Activated T-helper 1 cell treated with anti-CD3 and anti-CD28 coated beads, Interleukin-12 subunit alpha, Interleukin-12 subunit beta, Interleukin-2, Interleukin-4 antibody, amounts not matched to agents 30 ng/mL and 10 ng/mL and 1 ng/mL, durations not matched to agents 14 hours and 24 hours and 36 hours (primary cell): ENCODE measurements around the gene EIF4G1. TPM values are rescaled to one million over a fixed set of nuclear protein-coding genes. Genes with fewer than 3 reads are reported as not detected.
"Not testable (repeated sequence)": the region's sequence is repeated elsewhere in the genome, so short reads cannot be mapped to it uniquely, and the experiment has no call there.

Experiments used
- DNase-seq: peaks from one replicate; pipeline ENCODE4 v3.0.0; 2021; ENCODE audit warnings: low spot score
- H3K27ac Mint-ChIP-seq: one replicate; pipeline ENCODE4 v1.8.0; 2021; ENCODE audit warnings: mild to moderate bottlenecking, mixed read lengths
- H3K27me3 Mint-ChIP-seq: one replicate; pipeline ENCODE4 v1.8.0; 2022; ENCODE audit warnings: mild to moderate bottlenecking, moderate library complexity, mixed read lengths; ENCODE audit not compliant: insufficient read depth
- H3K36me3 Mint-ChIP-seq: one replicate; pipeline ENCODE4 v1.8.0; 2021; ENCODE audit warnings: low read depth, mixed read lengths
- H3K4me1 Mint-ChIP-seq: one replicate; pipeline ENCODE4 v1.8.0; 2021; ENCODE audit warnings: low read depth, mixed read lengths
- H3K4me3 Mint-ChIP-seq: one replicate; pipeline ENCODE4 v1.8.0; 2021; ENCODE audit warnings: mild to moderate bottlenecking, moderate library complexity, mixed read lengths
- H3K9me3 Mint-ChIP-seq: one replicate; pipeline ENCODE4 v1.8.0; 2021; ENCODE audit warnings: mixed read lengths
- intact Hi-C: fragments of 100-400 bp; cut with micrococcal nuclease; formaldehyde crosslinking; loops from one replicate; pipeline ENCODE4 v1.15.1; 2024
- total RNA-seq: library from RNA; stranded (reverse); gene quantifications from 2 replicates; pipeline ENCODE4 v1.2.3, GENCODE V29; 2022

EIF4G1 gene
- total RNA-seq, 1 donor from 2014 or later = 706 TPM

DNA sequence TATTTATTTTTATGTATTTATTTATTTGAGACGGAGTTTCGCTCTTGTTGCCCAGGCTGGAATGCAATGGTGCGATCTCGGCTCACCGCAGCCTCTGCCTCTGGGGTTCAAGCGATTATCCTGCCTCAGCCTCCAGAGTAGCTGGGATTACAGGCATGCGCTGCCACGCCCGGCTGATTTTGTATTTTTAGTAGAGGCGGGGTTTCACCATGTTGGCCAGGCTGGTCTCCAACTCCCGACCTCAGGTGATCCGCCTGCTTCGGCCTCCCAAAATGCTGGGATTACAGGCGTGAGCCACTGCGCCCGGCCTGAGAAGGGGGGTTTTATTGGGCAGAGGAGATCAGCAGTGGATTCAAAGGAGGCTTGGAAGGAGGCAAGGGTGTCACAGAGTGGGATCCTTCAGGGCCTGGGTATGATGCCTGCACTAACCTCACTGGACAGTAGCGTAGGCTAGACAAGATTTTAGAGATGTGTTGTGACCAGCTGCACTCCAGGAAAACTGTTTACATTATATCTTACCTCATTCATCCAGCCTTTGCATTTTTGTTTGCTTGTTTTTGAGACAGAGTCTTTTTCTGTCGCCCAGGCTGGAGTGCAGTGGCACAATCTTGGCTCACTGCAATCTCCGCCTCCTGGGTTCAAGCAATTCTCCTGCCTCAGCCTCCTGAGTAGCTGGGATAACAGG lies 25.2 kb downstream of the EIF4G1 start:
- H3K9me3 Mint-ChIP-seq, H3K27ac Mint-ChIP-seq, H3K4me3 Mint-ChIP-seq, intact Hi-C loops, H3K27me3 Mint-ChIP-seq, DNase-seq: not testable (repeated sequence)
- Mint-ChIP-seq H3K4me1 (peaks cover 39% of the 10 kb centered on the region), H3K36me3 (peaks cover 17% of the 10 kb centered on the region)

DNA sequence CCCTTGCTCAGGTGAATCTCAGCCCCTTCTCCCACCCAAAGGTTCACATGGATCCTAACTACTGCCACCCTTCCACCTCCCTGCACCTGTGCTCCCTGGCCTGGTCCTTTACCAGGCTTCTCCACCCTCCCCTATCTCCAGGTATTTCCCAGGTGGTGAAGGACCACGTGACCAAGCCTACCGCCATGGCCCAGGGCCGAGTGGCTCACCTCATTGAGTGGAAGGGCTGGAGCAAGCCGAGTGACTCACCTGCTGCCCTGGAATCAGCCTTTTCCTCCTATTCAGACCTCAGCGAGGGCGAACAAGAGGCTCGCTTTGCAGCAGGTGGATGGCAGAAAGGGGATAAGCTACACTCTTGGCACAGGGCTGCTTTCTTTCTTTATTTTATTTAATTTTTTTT lies 27.5 kb downstream of the EIF4G1 start:
- intact Hi-C loops = no loop called here
- no peaks in the 10 kb centered on the region for H3K9me3 Mint-ChIP-seq
- no peak overlapping the region for H3K4me3 Mint-ChIP-seq
- DNase-seq = no peak
- H3K4me1 Mint-ChIP-seq = peaks cover 23% of the 10 kb centered on the region
- H3K36me3 Mint-ChIP-seq = peaks cover 11% of the 10 kb centered on the region
- H3K27me3 Mint-ChIP-seq = peaks cover 2% of the 10 kb centered on the region
- H3K27ac Mint-ChIP-seq = no peak overlapping the region

DNA sequence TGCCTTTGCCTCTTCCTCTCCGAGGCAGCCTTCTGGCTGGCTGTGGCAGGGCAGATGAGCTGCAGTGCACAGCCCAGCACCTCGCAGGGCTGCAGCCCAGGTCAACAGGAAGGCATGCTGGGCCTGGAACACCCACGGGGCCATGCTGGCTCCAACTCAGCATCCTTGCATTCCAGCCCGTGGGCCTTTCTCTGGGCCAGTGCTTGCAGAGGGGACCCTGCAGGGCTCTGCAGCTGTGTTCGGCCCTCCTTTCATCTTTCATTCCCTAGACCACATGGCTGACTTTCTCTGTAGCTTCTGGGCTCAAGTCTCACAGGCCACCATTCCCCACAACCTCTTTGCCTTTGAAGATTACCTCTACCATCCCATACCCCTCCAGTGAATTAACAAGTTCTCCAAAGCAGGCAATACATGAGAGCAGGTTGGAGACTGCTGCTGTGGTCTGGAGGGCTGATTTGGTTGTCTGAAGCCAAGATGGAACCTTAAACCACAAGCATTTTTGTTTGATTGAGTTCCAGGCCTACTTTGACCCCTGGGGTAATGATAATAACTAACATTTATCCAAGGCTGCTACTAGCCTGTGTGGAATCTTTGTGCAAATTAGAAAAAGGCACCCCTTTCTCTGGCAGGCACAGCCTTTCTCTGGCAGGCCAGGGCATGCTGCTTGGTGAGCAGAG lies 28.9 kb downstream of the EIF4G1 start:
- intact Hi-C loops = no loop called here
- no peaks in the 10 kb centered on the region for H3K27me3 Mint-ChIP-seq
- H3K9me3 Mint-ChIP-seq = no peaks in the 10 kb centered on the region
- H3K4me1 Mint-ChIP-seq = peaks cover 11% of the 10 kb centered on the region
- peaks cover 6% of the 10 kb centered on the region for H3K36me3 Mint-ChIP-seq
- H3K4me3 Mint-ChIP-seq = no peak overlapping the region
- DNase-seq = no peak
- H3K27ac Mint-ChIP-seq = no peak overlapping the region

DNA sequence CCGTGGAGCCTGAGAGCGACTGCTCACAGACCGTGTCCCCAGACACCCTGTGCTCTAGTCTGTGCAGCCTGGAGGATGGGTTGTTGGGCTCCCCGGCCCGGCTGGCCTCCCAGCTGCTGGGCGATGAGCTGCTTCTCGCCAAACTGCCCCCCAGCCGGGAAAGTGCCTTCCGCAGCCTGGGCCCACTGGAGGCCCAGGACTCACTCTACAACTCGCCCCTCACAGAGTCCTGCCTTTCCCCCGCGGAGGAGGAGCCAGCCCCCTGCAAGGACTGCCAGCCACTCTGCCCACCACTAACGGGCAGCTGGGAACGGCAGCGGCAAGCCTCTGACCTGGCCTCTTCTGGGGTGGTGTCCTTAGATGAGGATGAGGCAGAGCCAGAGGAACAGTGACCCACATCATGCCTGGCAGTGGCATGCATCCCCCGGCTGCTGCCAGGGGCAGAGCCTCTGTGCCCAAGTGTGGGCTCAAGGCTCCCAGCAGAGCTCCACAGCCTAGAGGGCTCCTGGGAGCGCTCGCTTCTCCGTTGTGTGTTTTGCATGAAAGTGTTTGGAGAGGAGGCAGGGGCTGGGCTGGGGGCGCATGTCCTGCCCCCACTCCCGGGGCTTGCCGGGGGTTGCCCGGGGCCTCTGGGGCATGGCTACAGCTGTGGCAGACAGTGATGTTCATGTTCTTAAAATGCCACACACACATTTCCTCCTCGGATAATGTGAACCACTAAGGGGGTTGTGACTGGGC lies 30.3 kb downstream of the EIF4G1 start:
- H3K27ac Mint-ChIP-seq = no peak overlapping the region
- H3K4me3 Mint-ChIP-seq = no peak overlapping the region
- no peak for DNase-seq
- H3K9me3 Mint-ChIP-seq = no peaks in the 10 kb centered on the region
- H3K36me3 Mint-ChIP-seq = peaks cover 3% of the 10 kb centered on the region
- no peaks in the 10 kb centered on the region for H3K27me3 Mint-ChIP-seq
- intact Hi-C loops = no loop called here
- H3K4me1 Mint-ChIP-seq = peaks cover 11% of the 10 kb centered on the region

DNA sequence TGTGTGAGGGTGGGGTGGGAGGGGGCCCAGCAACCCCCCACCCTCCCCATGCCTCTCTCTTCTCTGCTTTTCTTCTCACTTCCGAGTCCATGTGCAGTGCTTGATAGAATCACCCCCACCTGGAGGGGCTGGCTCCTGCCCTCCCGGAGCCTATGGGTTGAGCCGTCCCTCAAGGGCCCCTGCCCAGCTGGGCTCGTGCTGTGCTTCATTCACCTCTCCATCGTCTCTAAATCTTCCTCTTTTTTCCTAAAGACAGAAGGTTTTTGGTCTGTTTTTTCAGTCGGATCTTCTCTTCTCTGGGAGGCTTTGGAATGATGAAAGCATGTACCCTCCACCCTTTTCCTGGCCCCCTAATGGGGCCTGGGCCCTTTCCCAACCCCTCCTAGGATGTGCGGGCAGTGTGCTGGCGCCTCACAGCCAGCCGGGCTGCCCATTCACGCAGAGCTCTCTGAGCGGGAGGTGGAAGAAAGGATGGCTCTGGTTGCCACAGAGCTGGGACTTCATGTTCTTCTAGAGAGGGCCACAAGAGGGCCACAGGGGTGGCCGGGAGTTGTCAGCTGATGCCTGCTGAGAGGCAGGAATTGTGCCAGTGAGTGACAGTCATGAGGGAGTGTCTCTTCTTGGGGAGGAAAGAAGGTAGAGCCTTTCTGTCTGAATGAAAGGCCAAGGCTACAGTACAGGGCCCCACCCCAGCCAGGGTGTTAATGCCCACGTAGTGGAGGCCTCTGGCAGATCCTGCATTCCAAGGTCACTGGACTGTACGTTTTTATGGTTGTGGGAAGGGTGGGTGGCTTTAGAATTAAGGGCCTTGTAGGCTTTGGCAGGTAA lies 31.1 kb downstream of the EIF4G1 start:
- no peaks in the 10 kb centered on the region for H3K27me3 Mint-ChIP-seq
- intact Hi-C loops = no loop called here
- peaks cover 3% of the 10 kb centered on the region for H3K36me3 Mint-ChIP-seq
- H3K9me3 Mint-ChIP-seq = no peaks in the 10 kb centered on the region
- peaks cover 11% of the 10 kb centered on the region for H3K4me1 Mint-ChIP-seq
- no peak overlapping the region for H3K4me3 Mint-ChIP-seq
- H3K27ac Mint-ChIP-seq = no peak overlapping the region
- DNase-seq = no peak

DNA sequence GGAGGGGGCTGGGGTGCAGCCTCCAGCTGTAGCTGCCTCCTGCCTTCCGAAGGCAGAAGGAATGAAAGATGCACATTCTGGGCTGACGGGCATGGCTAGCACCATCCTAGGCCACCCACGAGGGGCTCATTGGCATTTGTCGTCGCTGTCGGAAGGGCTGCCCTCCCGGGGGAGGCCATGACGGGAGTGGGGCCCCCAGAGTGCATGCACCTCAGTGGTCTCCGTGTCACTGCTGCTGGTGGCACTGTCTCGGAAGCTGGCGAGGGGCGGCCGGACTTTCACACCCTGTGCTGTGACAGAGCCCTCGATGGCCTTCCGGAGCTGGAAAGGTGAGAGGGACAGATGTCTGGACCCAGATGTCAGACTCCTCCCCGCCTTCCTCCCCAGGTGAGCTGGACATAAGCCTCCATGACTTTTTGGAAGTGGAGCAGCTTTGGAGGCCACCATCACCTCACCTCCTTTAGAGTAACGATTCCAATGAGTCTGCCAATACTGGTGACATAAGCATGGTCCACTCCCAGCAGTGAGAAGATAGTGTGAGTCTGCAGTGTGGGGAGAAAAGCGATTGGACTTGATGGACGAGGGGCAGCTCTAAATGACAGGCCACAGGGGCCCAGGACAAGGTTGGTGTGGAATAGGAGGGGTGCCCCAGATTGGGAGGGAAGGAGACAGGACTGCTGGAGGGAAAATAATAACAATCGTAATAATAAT lies 32.2 kb downstream of the EIF4G1 start:
- Mint-ChIP-seq H3K36me3 (peaks cover 3% of the 10 kb centered on the region), H3K27ac (peak overlapping the region; percentile 44), H3K4me1 (no peaks in the 10 kb centered on the region), H3K9me3 (no peaks in the 10 kb centered on the region), H3K4me3 (no peak overlapping the region), H3K27me3 (no peaks in the 10 kb centered on the region)
- no peak for DNase-seq
- intact Hi-C loops = no loop called here

DNA sequence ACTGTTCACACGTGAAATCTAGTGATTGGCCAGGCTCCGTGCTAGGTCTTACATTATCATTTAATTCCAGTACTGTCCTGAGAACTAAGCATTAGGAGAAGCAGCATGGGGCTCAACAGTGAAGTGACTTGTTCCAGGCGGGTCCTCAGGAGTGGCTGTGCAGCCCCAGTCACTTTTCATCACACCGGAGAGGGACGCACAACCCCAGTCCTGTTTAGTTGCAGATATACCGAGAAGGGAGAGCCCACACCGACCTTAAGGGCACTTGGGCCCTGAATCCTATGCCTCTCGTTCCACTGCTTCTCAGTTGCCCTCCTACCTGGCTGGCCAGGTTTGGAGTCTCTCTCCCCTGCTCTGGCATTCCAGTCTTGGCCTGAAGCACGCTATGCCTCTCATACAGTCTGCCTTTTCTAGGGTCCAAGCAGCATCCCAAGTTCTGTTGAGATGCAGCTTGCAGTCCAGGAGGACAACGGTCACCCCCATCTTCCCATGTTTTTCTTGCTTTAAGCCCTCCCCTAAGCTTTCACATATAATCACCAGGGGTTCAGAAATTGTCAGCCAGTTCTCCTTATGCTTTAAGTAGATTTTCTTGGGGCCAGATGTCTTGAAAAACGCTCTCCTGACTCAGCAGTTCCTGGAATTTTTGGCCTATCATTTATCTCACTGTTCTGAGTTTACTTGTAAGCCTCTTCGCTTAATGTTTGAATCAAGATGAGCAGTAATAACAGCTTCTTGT lies 33.1 kb downstream of the EIF4G1 start:
- Mint-ChIP-seq H3K4me3 (no peak overlapping the region), H3K27ac (no peak overlapping the region), H3K27me3 (no peaks in the 10 kb centered on the region), H3K4me1 (no peaks in the 10 kb centered on the region), H3K9me3 (no peaks in the 10 kb centered on the region), H3K36me3 (peaks cover 3% of the 10 kb centered on the region)
- intact Hi-C loops = no loop called here
- DNase-seq = no peak

DNA sequence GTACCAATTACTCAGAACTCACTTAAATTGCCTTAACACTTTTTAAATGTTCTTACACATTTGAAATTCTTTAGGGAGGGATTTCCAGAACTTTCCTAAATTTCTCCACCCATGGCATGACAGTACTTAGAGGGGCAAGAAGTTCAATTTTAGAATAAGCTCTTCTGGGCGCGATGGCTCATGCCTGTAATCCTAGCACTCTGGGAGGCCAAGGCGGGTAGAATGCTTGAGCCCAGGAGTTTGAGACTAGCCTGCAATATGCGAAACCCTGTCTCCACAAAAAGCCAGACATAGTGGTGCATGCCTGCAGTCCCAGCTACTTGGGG lies 33.6 kb downstream of the EIF4G1 start:
- no peak for DNase-seq
- Mint-ChIP-seq H3K9me3 (no peaks in the 10 kb centered on the region), H3K36me3 (peaks cover 1% of the 10 kb centered on the region), H3K27me3 (no peaks in the 10 kb centered on the region), H3K4me1 (no peaks in the 10 kb centered on the region), H3K4me3 (no peak overlapping the region), H3K27ac (no peak overlapping the region)
- intact Hi-C loops = no loop called here

DNA sequence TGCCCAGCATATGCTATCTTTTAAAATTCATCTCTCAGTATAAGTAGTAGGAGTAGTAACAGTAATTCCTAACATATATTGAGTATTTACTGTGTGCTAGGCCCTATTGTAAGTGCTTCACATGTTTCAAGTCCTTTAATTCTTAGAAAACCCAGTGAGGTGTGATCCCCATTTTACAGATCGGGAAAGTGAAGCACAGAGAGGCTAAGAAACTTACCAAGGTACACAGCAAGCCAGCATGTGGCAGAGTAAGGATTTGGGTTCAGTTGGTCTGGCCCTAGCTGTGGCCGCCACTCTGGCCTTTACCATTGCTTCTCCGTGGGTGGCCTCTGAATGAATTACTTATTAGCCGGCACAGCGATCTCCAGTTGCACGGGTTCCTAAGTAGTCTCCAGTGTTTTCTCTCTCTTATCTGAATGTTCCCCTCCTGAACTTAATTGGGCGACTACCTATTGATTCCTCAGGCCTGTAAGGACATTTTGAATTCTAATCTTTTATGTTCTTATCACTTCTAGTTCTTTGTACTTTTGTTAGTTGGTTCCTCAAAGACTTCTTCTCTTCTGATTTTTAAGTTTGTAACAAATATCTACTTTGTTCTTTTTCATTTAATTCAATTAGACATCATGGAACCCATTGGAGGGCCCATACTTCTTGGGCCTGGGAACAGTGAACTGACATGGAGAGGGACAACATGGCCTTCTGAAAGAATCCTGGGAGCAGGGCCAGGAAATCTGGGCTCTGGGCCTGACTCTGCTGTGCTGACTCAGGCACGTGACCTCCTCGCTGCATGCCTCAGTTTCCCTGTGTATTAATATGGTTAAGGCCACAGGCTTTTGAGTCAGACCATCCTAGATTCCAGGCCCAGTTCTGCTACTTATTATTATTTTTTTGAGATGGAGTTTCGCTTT lies 35.4 kb downstream of the EIF4G1 start:
- peaks cover 1% of the 10 kb centered on the region for H3K36me3 Mint-ChIP-seq
- H3K27me3 Mint-ChIP-seq = no peaks in the 10 kb centered on the region

DNA sequence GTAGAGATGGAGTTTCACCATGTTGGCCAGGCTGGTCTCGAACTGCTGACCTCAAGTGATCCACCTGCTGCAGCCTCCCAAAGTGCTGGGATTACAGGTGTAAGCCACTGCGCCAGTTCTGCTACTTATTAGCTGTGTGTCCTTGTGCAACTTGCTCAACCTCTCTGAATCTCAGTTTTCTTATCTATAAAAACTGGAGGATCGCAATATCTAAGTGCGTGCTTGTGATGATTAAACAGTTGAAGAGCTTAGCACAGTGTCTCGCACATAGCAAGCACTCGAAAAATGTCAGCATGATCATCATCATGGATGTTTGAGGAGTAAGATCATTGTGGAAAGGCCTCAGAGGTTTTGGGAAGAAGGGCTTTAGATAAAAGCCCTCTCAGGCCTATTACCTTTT lies 36.2 kb downstream of the EIF4G1 start:
- Mint-ChIP-seq H3K4me1 (no peaks in the 10 kb centered on the region), H3K9me3 (no peaks in the 10 kb centered on the region), H3K36me3 (no peaks in the 10 kb centered on the region), H3K4me3 (no peak overlapping the region), H3K27ac (no peak overlapping the region), H3K27me3 (no peaks in the 10 kb centered on the region)
- DNase-seq = no peak
- intact Hi-C loops = no loop called here

More for the DNA sequence above, 35.4 kb downstream of the EIF4G1 start:
- DNase-seq = no peak
- intact Hi-C loops = no loop called here
- Mint-ChIP-seq H3K9me3 (no peaks in the 10 kb centered on the region), H3K4me3 (no peak overlapping the region), H3K27ac (no peak overlapping the region), H3K4me1 (no peaks in the 10 kb centered on the region)

DNA sequence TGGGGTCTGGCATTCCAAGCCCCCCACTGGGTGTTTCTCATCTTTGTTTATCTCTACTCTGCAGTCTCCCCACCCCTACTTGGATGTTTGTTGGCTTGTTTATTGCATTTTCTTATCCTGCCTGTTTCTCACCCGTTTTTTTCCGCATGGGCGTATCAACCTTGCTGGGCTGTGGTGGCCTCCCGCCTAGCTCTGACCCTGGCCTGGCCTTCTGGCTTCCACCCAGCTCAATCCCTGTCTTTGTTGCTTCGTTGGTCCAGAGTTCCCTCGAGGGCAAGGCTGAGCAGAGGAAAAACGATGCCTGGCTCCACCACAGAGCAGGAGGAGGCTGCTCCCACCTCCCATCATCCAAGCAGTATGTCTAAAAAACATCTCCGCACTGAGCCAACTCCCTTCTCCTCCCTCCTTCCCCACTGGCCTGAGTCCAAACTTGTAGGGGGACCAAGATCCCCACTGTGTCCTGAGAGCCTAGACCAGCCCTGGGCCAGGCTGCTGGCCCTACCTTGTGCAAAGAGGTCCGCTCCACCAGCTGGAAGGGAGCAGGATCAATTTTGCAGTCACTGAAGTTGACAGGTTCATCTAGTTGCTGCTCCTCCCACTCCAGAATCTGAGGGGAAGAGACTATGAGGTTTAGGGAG lies 37.2 kb downstream of the EIF4G1 start:
- Mint-ChIP-seq H3K9me3 (no peaks in the 10 kb centered on the region), H3K4me3 (no peak overlapping the region), H3K36me3 (no peaks in the 10 kb centered on the region), H3K27me3 (no peaks in the 10 kb centered on the region), H3K4me1 (no peaks in the 10 kb centered on the region), H3K27ac (no peak overlapping the region)
- intact Hi-C loops = loop anchor here (1.0 kb wide), 1 partner anchor 31 kb away; no protein-coding TSS in a partner anchor
- DNase-seq = no peak
